HepG2 (cell line): ENCODE measurements around the gene TIMM13. TPM values are rescaled to one million over a fixed set of nuclear protein-coding genes. Genes with fewer than 3 reads are reported as not detected.
A peak's percentile ranks its signal among the peaks of the same experiment; 100 is the strongest.

Source experiments
- ASH2L ChIP-seq: fragments of 300-600, 200-600 bp; sonication (generic); IDR thresholded peaks from 2 replicates; pipeline ENCODE4 v1.7.0; 2017; ENCODE audit warnings: low read depth, mild to moderate bottlenecking, moderate library complexity, mixed read lengths, low read length; ENCODE audit not compliant: insufficient read length
- ATRX ChIP-seq: sonication (generic); formaldehyde crosslinking; IDR thresholded peaks from 2 replicates; pipeline ENCODE4 v1.4.0; 2020; ENCODE audit warnings: missing genetic modification reagents, borderline replicate concordance
- CBFB ChIP-seq: sonication (generic); formaldehyde crosslinking; IDR thresholded peaks from 2 replicates; pipeline ENCODE4 v1.4.0; 2020; ENCODE audit warnings: missing genetic modification reagents
- CBX1 ChIP-seq: IDR thresholded peaks from one replicate; pipeline ENCODE4 v1.6.1; 2016; ENCODE audit warnings: antibody characterized with exemption, low read depth
- ETV6 ChIP-seq: sonication (generic); formaldehyde crosslinking; conservative IDR thresholded peaks from 2 replicates; pipeline ENCODE4 v1.4.0; 2020; ENCODE audit warnings: missing genetic modification reagents
- FLYWCH1 ChIP-seq: sonication (generic); formaldehyde crosslinking; IDR thresholded peaks from 2 replicates; pipeline ENCODE4 v1.8.1; 2023; ENCODE audit warnings: mild to moderate bottlenecking, missing genetic modification reagents
- KAT2B ChIP-seq: fragments of 150-350 bp; IDR thresholded peaks from 2 replicates; pipeline ENCODE4 v1.6.1; 2014; ENCODE audit warnings: low read depth, low read length, borderline replicate concordance
- MXD3 ChIP-seq: IDR thresholded peaks from 2 replicates; pipeline ENCODE4 v1.6.1; 2016; ENCODE audit warnings: mild to moderate bottlenecking, missing biosample characterization, missing genetic modification reagents
- NFKB2 ChIP-seq: sonication (generic); formaldehyde crosslinking; IDR thresholded peaks from 2 replicates; pipeline ENCODE4 v1.4.0; 2020; ENCODE audit warnings: missing genetic modification reagents, borderline replicate concordance
- NR2F6 ChIP-seq, 2 experiments: IDR thresholded peaks; 2 replicates each; pipeline ENCODE4 v1.6.1; 2016; ENCODE audit warnings: antibody characterized with exemption in 1 of 2, mild to moderate bottlenecking in 1 of 2
- NRL ChIP-seq: sonication (generic); formaldehyde crosslinking; IDR thresholded peaks from 2 replicates; pipeline ENCODE4 v1.5.0; 2020; ENCODE audit warnings: missing genetic modification reagents, mild to moderate bottlenecking, moderate library complexity, borderline replicate concordance
- REST ChIP-seq, 2 experiments: IDR thresholded peaks; 2 replicates each; pipeline ENCODE4 v1.6.1; 2011 to 2012; ENCODE audit warnings: low read length in 2 of 2, borderline replicate concordance in 1 of 2, low read depth in 1 of 2, mild to moderate bottlenecking in 1 of 2, moderate library complexity in 1 of 2
- SAFB2 ChIP-seq: sonication (generic); formaldehyde crosslinking; IDR thresholded peaks from 2 replicates; pipeline ENCODE4 v1.5.1; 2020; ENCODE audit warnings: missing genetic modification reagents, low read depth, mild to moderate bottlenecking, borderline replicate concordance
- ZNF18 ChIP-seq: sonication (generic); formaldehyde crosslinking; IDR thresholded peaks from 2 replicates; pipeline ENCODE4 v1.8.0; 2022; ENCODE audit warnings: mild to moderate bottlenecking, missing genetic modification reagents; ENCODE audit not compliant: insufficient replicate concordance
- ZNF24 ChIP-seq: fragments of 450-650 bp; IDR thresholded peaks from 2 replicates; pipeline ENCODE4 v1.6.1; 2017; ENCODE audit warnings: antibody characterized with exemption, mild to moderate bottlenecking
- ZNF256 ChIP-seq: sonication (generic); formaldehyde crosslinking; conservative IDR thresholded peaks from 2 replicates; pipeline ENCODE4 v1.4.0; 2020; ENCODE audit warnings: missing genetic modification reagents
- ZNF263 ChIP-seq: sonication (generic); formaldehyde crosslinking; IDR thresholded peaks from 2 replicates; pipeline ENCODE4 v1.4.0; 2020; ENCODE audit warnings: missing genetic modification reagents
- ZNF34 ChIP-seq: sonication (generic); formaldehyde crosslinking; IDR thresholded peaks from 2 replicates; pipeline ENCODE4 v1.4.0; 2020; ENCODE audit warnings: mild to moderate bottlenecking, missing genetic modification reagents, borderline replicate concordance
- ZNF749 ChIP-seq: sonication (generic); formaldehyde crosslinking; IDR thresholded peaks from 2 replicates; pipeline ENCODE4 v1.8.0; 2022; ENCODE audit warnings: mild to moderate bottlenecking, missing genetic modification reagents, moderate library complexity, borderline replicate concordance
- ZNF780A ChIP-seq: sonication (generic); formaldehyde crosslinking; IDR thresholded peaks from 2 replicates; pipeline ENCODE4 v1.8.0; 2022; ENCODE audit warnings: mild to moderate bottlenecking, missing genetic modification reagents, moderate library complexity
- polyA plus RNA-seq, 8 experiments: library from polyadenylated mRNA; depleted of rRNA in 3 of 8; stranded (reverse) in 7 of 8; unstranded in 1 of 8; fragments of >200 nt; fragmentation: Illumina TruSeq in 4 of 8; extraction: Trizol in 4 of 8; gene quantifications; 2 replicates each; pipeline versions ENCODE4 v1.2.1 to v1.2.3, GENCODE V29; 2011 to 2016; ENCODE audit warnings: low read depth in 4 of 8, missing spikeins in 1 of 8, mixed read lengths in 1 of 8; ENCODE audit not compliant: insufficient read depth in 1 of 8
- total RNA-seq, 5 experiments: library from RNA; depleted of rRNA; stranded (reverse); fragments of >200 nt; fragmentation: Illumina TruSeq; extraction: Trizol; gene quantifications; 2 replicates each; pipeline ENCODE4 v1.2.3, GENCODE V29; 2016; ENCODE audit warnings: low read depth in 1 of 5

TIMM13 gene
- total and polyA plus RNA-seq, 2 of the 13 experiments (the other 11 are each of a cell fraction or from before 2014, with no cell fraction given): 48.4 to 108 TPM

- TF ChIP-seq MXD3 (CRISPR knock-in tag) (peak; percentile 41; the same call in 1 of the 2 replicates), ETV6 (CRISPR knock-in tag) (0 out of 2 replicates have a peak, but pooled peaks have one; percentile 48), ASH2L (peak; percentile 69), CBFB (peak; percentile 89), ZNF780A (no peak), NRL (CRISPR knock-in tag) (peak; percentile 51), CBX1 (no peak), ZNF749 (CRISPR knock-in tag) (peak; percentile 73; the same call in 1 of the 2 replicates), ZNF24 (no peak), SAFB2 (CRISPR knock-in tag) (peak; percentile 71), NFKB2 (CRISPR knock-in tag) (peak; percentile 70), REST (IDR thresholded peaks at IDR 0.05; ENCODE audit: borderline replicate concordance in 1 of 2, low read depth in 1 of 2, low read length in 2 of 2) (no peak), ZNF263 (CRISPR knock-in tag) (no peak; the same call in 1 of the 2 replicates), ZNF34 (0 out of 2 replicates have a peak, but pooled peaks have one; percentile 79), NR2F6 (IDR thresholded peaks at IDR 0.05) (peak; percentile 93), NR2F6 (CRISPR knock-in tag; IDR thresholded peaks at IDR 0.05) (peak; percentile 87), FLYWCH1 (no peak), ATRX (no peak), KAT2B (no peak), ZNF256 (peak; percentile 53; the same call in 1 of the 2 replicates), ZNF18 (CRISPR knock-in tag) (peak; percentile 50)
Measured at GRCh38 chr19:2427429-2428320, at the start of gene TIMM13 (continued).
